Stomach (tissue), 9 donors: Measurements from ENCODE around the gene TCF7L1. TPM values are rescaled to one million over a fixed set of nuclear protein-coding genes. Genes with fewer than 3 reads are reported as not detected.

ENCODE experiments used
- DNase-seq, 2 donors: peaks; one replicate each; pipeline versions ENCODE4 v3.0.0 to v3.0.0-alpha.2; 2013 to 2019
- H3K27ac ChIP-seq, 5 donors: fragments of 200-600 bp in 4 of 5; sonication (generic) in 4 of 5; one replicate each; pipeline ENCODE4 v1.5.1; 2013 to 2019; ENCODE audit warnings: mild to moderate bottlenecking in 1 of 5, moderate library complexity in 1 of 5
- H3K27me3 ChIP-seq, 3 donors: fragments of 200-600 bp; sonication (generic); one replicate each; pipeline ENCODE4 v1.5.1; 2017 to 2019; ENCODE audit warnings: mixed run types in 1 of 3
- H3K36me3 ChIP-seq, 4 donors: fragments of 200-600 bp; sonication (generic); 1 replicate in 3 of 4; 2 replicates in 1 of 4; pipeline ENCODE4 v1.5.1; 2016 to 2019
- H3K4me1 ChIP-seq, 4 donors: fragments of 200-600 bp; sonication (generic); one replicate each; pipeline ENCODE4 v1.5.1; 2016 to 2019
- H3K4me3 ChIP-seq, 4 donors: fragments of 200-600 bp; sonication (generic) in 3 of 4; one replicate each; pipeline ENCODE4 v1.5.1; 2016 to 2019; ENCODE audit warnings: mild to moderate bottlenecking in 1 of 4
- H3K9me3 ChIP-seq, 4 donors: fragments of 200-600 bp; sonication (generic); one replicate each; pipeline ENCODE4 v1.5.1; 2016 to 2019
- CTCF ChIP-seq, 7 experiments: fragments of 450-650 bp in 4 of 7; fragments of 200-600 bp in 3 of 7; sonication (generic) in 3 of 7; IDR thresholded peaks; one replicate each; pipeline ENCODE4 v1.5.1; 2016 to 2019; ENCODE audit warnings: antibody characterized with exemption in 7 of 7, control low read depth in 2 of 7, mild to moderate bottlenecking in 1 of 7
- EP300 ChIP-seq: sonication (generic); formaldehyde crosslinking; IDR thresholded peaks from one replicate; pipeline ENCODE4 v1.6.1; 2017; ENCODE audit warnings: antibody characterized with exemption
- POLR2A ChIP-seq, 4 donors: fragments of 450-650 bp; IDR thresholded peaks; one replicate each; pipeline ENCODE4 v1.6.1; 2016; ENCODE audit warnings: antibody characterized with exemption in 4 of 4, control low read depth in 2 of 4, mild to moderate bottlenecking in 1 of 4, moderate library complexity in 1 of 4
- POLR2AphosphoS5 ChIP-seq, 3 donors: sonication (generic); formaldehyde crosslinking; IDR thresholded peaks; one replicate each; pipeline ENCODE4 v1.6.1; 2016; ENCODE audit warnings: antibody characterized with exemption in 3 of 3
- WGBS, 5 donors: extraction: QIAGEN DNeasy Blood & Tissue Kit in 3 of 5; methylation state at CpG; one replicate each; pipeline versions ENCODE4 v1.1.5 to v1.1.7; 2013 to 2018; 5-methylcytosine and 5-hydroxymethylcytosine counted together
- intact Hi-C: fragments of 100-400 bp; cut with DNase I; formaldehyde crosslinking; loops from one replicate; pipeline ENCODE4 v1.15.1; 2023; ENCODE audit warnings: low total_unique reads
- polyA plus RNA-seq, 3 donors: library from polyadenylated mRNA; stranded (reverse); fragments of 200-250 nt; gene quantifications; one replicate each; pipeline ENCODE4 v1.2.3, GENCODE V29; 2013
- total RNA-seq, 5 donors: library from RNA; depleted of rRNA; stranded (reverse); fragments of >200 nt; gene quantifications; one replicate each; pipeline versions ENCODE4 v1.1.0 to v1.2.3, GENCODE V29; 2014 to 2016
- donor health status: healthy with polysubstance abuse.
- donor health status: Bipolar disorder and iron deficiency.
- donor health status: healthy.

TCF7L1 gene
- total and polyA plus RNA-seq, 8 donors: 0.45 to 8.3 (median 4.9) TPM; not detected in 1

- Histone ChIP-seq H3K4me1 (no peaks in the 10 kb centered on the region), H3K27me3 (peaks cover 0 to 15% (median 0%) of the 10 kb centered on the region in 3 donors), H3K9me3 (no peaks in the 10 kb centered on the region), H3K27ac (no peak overlapping the region), H3K4me3 (no peak overlapping the region), H3K36me3 (no peaks in the 10 kb centered on the region)
- DNase-seq: no peak
- no peak for TF ChIP-seq POLR2A (IDR thresholded peaks at IDR 0.05)
- TF ChIP-seq POLR2AphosphoS5 (IDR thresholded peaks at IDR 0.05): no peak
- TF ChIP-seq CTCF (IDR thresholded peaks at IDR 0.05): no peak
- TF ChIP-seq EP300: no peak
- WGBS, 5 donors: 27 to 79% (median 42%) methylated on average over 2 of the region's 2 CpGs
- intact Hi-C loops: no loop called here
Observed at GRCh38 chr2:85112906-85113625, 20.1 kb upstream of the TCF7L1 start.

GRCh38 chr2:85114586-85115330 is 18.4 kb upstream of the TCF7L1 start:
- H3K4me3 ChIP-seq: no peak overlapping the region
- DNase-seq: no peak
- whole genome bisulfite sequencing, 5 donors: 75 to 86% (median 83%) methylated on average over 2 of the region's 2 CpGs
- H3K4me1 ChIP-seq: no peaks in the 10 kb centered on the region
- no peak overlapping the region for H3K27ac ChIP-seq
- H3K9me3 ChIP-seq: no peaks in the 10 kb centered on the region
- H3K36me3 ChIP-seq: no peaks in the 10 kb centered on the region
- peaks cover 0 to 15% (median 0%) of the 10 kb centered on the region in 3 donors for H3K27me3 ChIP-seq
- intact Hi-C loops: no loop called here
- TF ChIP-seq CTCF (IDR thresholded peaks at IDR 0.05): no peak
- no peak for TF ChIP-seq EP300
- no peak for TF ChIP-seq POLR2A (IDR thresholded peaks at IDR 0.05)
- TF ChIP-seq POLR2AphosphoS5 (IDR thresholded peaks at IDR 0.05): no peak

- no peak for DNase-seq
- Histone ChIP-seq H3K27ac (no peak overlapping the region), H3K4me1 (no peaks in the 10 kb centered on the region), H3K27me3 (peaks cover 0 to 12% (median 0%) of the 10 kb centered on the region in 3 donors), H3K4me3 (no peak overlapping the region), H3K9me3 (no peaks in the 10 kb centered on the region), H3K36me3 (no peaks in the 10 kb centered on the region)
- TF ChIP-seq CTCF (IDR thresholded peaks at IDR 0.05): no peak
- no peak for TF ChIP-seq POLR2AphosphoS5 (IDR thresholded peaks at IDR 0.05)
- no peak for TF ChIP-seq EP300
- TF ChIP-seq POLR2A (IDR thresholded peaks at IDR 0.05): no peak
- 36 to 66% (median 38%) methylated on average over 3 of the region's 3 CpGs for WGBS, 5 donors
- intact Hi-C loops: no loop called here
Observed at GRCh38 chr2:85116207-85116606, 17.0 kb upstream of the TCF7L1 start.

- Histone ChIP-seq H3K27ac (no peak overlapping the region), H3K36me3 (no peaks in the 10 kb centered on the region), H3K9me3 (no peaks in the 10 kb centered on the region), H3K27me3 (no peaks in the 10 kb centered on the region), H3K4me3 (no peak overlapping the region), H3K4me1 (no peaks in the 10 kb centered on the region)
- intact Hi-C loops: no loop called here
- no peak for DNase-seq
- TF ChIP-seq POLR2AphosphoS5 (IDR thresholded peaks at IDR 0.05): no peak
- no peak for TF ChIP-seq EP300
- no peak for TF ChIP-seq CTCF (IDR thresholded peaks at IDR 0.05)
- no peak for TF ChIP-seq POLR2A (IDR thresholded peaks at IDR 0.05)
Observed at GRCh38 chr2:85119900-85120299, 13.3 kb upstream of the TCF7L1 start.
